Measurements from ENCODE around the gene DUSP23. TPM values are rescaled to one million over a fixed set of nuclear protein-coding genes. Genes with fewer than 3 reads are reported as not detected.

The DUSP23 gene
- polyA plus RNA-seq, 3 donors = 32.4 to 37.4 (median 36.5) TPM

DNA sequence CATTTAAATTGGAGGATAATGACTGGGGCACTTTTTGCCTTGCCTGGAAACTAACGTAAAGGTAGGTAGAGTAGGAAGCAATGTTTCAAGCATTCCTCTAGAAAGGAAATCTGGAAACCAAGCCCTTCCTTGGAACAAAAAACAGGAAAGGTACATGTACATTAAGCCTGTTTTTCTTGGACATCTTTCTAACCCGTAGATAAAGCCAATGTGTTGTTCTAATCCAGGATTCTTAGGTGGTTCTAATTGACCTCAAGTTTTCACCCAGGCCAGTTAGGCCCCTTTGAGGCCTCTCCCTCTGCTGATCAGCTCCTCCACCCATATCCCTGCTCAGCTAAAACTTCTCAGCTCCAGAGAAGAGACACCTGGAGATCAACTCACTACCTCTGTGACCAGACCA is 6.3 kb upstream of the DUSP23 start:
- DNase-seq = no peak

DNA sequence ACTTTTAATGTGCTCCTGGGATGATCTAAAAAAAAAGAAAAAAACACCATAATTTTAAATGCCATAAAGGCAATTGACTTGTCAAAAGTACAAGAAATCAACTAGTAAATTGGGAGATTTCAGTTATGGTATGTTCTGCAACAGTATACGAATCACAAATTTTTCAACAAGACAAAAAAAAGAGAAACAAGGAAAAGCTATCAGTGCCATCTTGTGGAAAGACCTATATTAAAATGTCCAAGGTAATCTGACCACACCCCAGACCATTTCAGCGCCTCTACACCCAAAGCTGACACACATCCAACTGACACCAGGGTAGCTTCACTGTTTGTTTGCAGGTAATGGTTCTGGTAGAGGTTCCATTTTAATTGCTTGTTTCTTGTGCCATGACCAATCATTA is 5.0 kb upstream of the DUSP23 start:
- no peak for DNase-seq

DNA sequence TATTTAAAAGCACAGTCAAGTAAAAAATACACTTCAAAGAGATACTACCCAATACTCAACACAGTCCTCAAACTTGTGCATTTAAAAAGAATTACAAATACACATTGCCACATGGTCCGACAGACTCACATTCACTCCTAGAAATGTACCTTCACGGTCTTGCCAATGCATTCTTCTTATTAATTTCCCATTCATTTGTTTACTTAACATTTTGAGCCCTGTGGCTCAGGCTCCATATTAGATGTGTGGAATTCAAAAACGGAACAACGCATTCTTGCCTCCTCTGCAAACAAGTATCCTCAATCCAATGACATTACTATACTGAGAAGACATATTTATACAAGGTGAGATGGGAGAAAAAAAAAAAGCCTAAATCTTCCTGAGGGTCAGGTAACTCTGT is 2.5 kb upstream of the DUSP23 start:
- DNase-seq = no peak

DNA sequence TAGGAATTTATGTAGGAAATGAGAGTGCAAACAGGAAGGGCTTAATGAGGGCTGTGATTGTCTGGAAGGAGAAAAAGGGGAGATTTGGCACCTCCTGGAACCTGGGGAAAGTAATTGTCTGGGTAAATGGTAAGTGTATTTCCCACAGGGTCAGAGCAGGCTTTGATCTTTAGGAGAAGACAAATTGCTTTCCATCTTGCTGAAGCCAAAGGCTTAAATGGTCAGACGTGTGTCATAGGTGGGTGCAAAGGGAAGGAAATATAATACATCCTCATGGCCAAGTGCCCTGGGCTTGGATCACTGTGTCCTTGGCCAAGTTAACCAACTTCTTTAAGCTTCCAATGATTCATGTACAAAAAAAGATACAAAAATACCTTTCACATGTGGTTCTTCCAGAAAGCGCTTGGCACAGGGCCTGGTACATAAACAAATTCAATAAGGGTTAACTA is 1.3 kb upstream of the DUSP23 start:
- DNase-seq = no peak

DNA sequence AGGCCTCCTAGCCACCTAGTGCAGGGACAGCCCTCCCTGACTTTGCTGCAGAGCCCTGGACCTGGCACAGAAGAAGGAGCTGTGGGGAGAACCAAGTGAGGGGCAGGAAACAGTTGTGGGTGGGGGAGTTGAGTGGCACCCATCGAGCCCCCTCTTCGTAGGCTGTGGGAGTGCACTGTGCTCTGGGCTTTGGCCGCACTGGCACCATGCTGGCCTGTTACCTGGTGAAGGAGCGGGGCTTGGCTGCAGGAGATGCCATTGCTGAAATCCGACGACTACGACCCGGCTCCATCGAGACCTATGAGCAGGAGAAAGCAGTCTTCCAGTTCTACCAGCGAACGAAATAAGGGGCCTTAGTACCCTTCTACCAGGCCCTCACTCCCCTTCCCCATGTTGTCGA is 1.2 kb downstream of the DUSP23 start:
- no peak for DNase-seq

DNA sequence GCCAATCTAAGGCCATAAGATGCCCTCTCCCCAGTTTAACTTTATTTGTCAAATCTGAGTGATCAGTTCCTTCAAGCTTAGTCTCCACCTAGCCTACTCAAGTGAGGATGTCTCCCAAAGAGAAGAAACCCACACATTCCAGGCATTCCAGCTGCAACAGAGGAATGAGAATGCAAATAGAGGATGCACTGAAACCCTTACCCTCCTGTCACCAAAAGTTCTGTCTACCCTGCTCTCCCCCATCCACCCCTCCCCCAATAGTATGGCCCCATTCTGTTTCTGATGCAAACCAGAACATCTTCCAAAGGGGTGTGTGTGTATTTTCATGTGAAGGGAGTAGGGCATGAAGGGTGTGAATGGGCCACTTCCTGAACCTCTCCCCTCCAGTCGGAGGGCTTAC is 3.0 kb downstream of the DUSP23 start:
- no peak for DNase-seq

DNA sequence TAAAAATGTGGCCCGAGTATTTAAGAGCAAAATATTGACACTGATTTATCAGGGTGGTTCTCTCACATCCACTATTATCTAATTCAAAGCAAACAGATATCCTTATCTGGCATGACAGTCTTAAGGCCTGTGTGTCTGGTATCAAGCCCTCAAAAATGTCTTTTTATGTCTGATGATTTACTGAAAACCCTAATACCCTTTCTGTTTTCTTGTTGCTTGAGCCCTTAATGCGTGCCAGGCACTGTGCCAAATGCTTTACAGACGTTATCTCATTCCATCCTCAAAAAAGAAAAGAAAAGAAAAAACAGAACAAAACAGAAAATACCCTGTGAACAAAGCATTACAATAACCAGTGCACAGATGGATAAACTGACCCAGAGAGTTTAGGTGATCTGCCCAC is 5.7 kb downstream of the DUSP23 start:
- no peak for DNase-seq

DNA sequence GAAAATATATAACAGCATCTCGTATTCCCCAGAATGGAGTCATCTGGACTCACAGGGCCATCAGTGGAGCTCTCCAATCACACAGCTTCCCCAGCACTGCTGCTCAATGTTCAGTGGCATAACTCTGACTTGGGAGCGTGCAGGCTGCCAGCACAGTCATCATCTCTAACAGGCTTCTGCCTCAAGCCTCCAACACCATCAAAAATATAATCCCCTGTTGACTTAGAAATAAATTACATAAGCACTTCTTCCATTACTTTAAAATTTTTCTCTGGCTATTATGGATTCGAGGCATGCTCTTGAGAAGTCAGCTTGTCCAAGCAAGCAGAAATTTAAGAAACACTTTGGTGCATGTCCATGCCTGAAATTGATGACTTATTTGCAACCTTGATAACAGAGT is 6.2 kb downstream of the DUSP23 start:
- DNase-seq = no peak

DNA sequence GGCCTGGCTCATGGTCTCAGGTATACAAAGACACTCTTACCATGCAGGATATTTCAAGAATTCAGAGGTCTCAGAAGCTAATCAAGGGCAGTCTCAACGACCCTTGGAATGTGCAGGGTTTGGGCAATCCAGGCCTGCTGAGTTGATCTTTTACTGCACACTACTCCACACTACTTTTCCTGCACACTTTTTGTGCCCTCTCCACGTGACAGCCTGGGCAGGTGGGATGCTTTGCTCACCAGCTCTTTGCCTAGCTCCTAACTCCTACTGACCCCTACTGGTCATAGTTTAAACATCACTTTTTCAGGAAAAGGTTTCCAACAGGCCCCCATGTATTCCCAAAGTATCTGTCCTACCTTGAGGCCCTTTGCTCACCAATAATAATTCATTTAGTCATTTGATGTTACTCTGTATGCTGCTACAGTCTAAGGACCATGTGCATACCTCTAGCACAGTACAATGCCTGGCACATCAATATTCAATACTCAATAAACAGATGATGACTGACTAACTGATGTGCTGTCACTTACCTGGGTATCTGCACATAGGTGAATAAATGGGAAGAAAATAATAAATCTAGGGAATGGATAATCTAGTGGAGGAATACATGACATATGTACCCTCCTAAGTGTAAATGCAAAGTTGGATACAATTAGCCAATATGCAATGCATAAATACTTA is 9.6 kb downstream of the DUSP23 start:
- DNase-seq = peak; percentile 20

DNA sequence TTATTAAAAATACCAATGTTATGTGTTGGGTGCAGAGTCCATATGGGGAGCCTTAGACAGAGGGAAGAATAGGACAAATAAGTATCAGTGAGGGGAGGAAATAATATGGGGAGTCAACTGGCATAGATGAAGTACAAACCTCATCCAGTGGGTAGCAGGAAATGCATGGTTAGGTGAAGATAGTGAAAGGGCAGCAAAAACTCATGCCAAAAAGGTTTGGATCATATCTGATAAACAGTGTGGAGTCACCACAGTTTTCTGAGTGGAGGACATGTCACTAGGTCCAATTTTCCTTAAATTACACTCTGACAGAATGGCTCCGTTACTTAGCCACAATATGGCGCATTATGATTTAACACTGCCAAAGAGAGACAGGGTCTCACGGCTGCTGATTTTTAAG is 10.3 kb downstream of the DUSP23 start:
- no peak for DNase-seq

DNA sequence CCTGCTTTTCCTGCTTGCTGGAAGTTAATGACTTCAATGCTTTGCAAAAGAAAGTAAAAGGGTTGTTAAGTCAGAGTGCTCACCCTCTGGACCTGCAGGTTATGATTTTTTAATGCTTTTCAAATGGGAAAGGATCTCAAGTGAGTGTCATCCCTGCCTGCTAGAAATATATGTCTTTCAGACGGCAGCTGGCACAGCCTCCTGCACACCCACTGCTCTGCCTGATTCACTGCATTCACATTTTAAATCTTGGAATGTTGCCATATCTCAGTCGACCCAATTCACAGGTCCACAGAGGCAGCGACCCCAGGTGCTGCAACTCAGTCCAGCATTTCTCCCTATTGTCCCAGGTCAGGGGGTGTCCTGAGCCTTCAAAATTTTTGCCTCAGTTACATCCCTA is 10.7 kb downstream of the DUSP23 start:
- DNase-seq = no peak

DNA sequence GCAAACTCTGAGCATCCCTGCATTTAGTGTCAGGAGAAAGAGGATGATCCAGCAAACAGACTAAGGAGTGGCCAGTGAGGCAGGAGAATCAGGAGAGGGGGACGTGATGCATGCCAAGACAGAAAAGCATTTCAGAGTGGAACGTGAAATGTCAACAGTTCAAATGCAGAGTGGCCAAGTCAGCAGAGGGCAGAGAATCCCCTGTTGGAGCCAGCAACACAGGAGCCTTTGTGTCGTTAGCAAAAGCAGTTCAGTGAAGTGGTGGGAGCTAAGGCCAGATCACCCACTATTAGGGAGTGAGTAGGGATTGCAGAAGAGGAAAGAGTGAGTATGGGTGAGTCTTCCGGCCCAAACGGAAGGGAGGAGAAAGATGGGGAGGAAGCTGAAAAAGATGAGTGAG is 14.8 kb downstream of the DUSP23 start:
- no peak for DNase-seq

DNA sequence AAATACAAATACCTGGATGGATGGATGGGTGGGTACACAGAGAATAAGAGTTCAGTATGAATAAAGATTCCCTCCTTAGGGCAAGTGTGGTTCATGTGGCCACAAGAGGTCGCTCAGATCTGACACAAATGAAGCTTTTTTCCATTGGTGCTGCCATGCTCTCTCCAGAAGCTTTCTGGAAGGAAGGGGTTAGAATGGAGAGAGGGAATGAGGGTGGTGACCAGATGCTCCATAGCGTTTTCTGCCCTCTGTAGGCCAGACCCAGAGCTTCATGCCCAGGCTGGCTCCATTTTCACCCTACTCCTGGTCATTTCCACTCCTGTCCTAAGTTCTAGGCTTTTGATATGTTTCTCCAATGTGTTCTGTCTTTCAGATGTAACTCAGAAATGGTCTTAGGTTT is 18.1 kb downstream of the DUSP23 start:
- peak; percentile 73 for DNase-seq

DNA sequence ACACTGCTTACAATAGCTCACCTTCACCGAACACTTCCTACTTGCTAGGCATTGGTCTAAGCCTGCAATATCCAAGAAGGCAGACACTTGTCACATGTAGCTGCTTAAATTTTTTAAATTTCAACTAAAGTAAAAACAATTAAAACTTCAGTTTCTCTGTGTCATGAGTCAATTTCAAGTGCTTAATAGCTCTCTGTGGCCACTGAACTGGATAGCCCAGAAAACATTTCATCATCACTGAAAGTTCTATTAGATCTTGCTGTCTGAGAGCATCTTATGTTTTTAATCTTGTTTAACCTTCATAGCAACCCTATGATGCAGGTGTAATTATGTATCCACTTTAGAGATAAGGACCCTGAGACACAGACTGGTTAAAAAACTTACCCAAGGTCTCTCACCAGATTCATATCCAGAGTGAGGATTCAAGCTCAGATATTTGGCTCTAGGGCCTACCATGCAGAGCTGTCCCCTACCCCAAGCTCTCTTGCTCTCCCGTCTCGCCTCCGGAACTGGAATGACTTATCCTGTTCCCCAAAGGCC is 18.8 kb downstream of the DUSP23 start:
- DNase-seq = no peak

DNA sequence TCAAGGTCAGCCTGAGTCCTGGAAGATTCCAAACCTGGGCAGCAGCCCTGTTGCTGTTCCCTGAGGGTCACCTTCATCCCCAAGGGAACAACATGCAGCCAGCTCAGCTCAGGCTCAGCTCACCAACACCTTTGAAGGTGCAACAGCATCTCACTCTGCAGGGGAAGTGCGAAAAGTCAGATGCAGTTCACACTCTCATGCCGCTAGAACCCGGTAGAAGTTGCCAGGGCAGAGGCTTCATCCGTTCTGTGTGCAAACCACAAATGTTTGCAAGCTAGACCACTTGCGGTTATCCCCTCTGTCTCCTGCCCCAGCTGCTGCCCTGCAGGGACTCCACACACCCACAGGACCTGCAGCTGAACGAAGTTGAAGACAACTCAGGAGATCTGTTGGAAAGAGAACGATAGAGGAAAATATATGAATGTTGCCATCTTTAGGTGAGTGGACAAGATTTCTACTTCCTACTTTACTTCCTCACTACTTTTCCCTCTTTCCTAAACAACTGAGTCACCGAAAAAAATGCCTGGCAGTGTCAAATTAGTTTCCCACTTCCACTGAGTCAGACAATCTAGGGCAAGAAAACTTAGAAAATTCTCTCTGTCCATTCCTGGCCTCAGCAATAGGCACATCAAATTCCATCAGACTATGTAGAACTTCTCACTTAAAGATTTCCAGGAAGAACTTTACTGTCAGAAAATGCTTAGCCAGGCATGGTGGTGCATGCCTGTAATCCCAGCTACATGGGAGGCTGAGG is 19.6 kb downstream of the DUSP23 start:
- no peak for DNase-seq

DNA sequence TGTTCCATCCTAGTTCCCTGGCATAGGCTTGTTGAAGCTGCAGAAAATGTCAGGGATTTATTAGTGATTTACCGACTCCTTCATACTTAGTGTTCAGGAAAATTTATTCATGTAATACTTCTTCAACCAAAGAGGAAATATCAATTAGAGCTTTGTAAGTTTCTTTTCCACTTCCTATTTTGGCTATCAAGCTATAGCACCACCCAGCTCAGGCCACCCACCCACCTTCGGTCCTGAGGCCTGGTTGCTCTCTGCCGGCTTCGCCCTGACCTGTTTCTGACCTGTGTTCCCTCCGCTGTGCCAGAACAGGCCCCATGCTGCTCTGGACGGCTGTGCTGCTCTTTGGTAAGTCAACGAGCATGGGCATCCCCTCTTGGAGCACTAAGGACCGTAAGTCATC is 21.3 kb downstream of the DUSP23 start, which contains the start of gene FCRL6:
Gene FCRL6 (plus strand): TSS at position 250 of the 400 bp plus-strand sequence. CDS start 65 bp downstream, at position 315.
- DNase-seq = no peak

DNA sequence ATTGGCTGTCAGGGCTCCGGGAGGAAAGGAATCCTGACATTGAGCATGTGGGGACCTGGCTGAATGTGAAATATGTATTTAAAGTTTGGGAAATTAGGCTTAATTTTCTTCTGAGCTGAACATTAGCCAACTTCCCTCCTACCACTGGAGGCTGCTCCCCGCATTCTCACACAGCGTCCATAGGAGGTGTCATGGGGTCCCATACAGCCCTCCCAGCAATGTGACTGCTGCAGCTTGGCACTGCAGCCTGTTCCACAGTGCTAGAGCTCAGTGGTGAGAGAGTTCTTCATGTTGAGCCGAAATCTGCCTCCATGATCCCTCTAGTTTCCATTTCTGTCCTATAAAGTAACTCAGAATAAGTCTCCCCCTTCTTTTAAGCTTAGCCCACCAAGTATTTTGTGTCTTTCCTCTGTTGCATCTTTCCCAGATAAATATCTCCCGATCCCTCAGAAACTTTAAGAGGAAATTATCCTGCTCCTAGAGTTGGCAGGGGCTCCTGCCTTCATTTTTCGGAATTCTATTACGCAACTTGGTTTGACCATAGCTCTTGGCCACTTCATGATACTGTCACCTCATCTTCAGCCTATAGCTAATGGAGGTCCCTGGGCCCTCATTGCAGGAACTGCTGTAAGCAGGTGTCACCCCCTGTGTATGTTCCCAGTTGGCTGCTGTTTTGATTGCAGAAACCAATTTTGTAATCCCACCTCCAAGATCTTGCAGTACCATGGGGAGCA is 23.4 kb downstream of the DUSP23 start:
- DNase-seq = no peak

DNA sequence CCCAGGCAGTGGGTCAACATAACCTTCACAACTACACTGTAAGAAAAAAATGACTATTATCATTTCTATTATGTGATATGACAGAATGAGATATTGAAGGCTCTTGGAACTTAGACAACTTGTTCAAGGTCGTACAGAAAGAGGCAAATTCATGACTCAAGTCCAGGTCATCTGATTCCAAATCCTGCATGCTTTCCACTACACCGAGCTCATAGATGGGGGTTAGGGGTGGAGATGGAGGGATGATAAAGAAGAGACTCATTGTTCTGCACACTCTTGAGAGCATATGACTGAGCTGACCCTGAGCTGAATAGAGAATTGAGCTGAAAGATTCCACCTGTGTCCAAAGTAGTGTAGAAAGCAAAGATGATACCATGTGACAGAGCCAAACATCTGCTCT is 24.2 kb downstream of the DUSP23 start:
- no peak for DNase-seq

DNA sequence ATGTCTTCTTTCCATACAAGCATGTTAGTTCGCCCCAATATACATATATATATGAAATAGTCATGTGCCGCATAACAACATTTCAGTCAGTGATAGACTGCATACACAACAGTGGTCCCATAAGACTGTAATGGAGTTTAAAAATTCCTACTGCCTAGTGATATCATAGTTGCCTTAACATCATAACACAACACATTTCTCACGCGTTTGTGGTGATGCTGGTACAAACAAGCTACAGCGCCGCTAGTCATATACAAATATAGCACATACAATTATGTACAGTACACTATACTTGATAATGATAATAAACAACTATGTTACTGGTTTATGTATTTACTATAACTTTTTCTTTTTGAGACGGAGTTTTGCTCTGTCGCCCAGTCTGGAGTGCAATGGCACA is 35.2 kb downstream of the DUSP23 start:
- DNase-seq = no peak

DNA sequence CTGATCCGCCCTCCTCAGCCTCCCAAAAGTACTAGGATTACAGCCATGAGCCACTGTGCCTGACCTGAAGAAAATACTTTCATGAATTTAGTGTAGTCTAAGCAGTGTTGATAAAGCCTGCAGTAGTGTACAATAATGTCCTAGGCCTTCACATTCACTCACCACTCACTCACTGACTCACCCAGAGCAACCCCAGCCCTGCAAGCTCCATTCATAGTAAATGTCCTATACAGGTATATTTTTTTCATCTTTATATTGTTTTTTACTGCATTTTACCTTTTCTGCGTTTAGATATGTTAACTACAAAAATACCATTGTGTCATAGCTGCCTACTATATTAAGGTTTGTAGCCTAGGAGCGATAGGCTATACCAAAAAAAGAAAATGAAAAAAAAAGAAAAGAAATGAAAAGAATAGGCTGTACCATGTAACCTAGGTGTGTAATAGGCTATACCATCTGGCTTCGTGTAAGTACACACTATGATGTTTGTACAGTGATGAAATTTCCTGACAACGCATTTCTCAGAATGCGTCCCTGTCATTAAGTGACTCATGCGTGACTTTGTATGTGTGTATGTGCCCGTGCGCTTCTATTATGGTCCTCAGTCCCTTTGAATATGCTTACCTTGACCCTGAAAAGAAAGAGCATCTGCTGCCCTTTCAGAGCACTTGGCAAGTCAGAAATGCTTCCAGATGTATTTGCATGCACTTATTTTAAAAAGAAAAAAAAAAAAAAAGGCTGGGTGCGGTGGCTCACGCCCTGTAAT is 36.7 kb downstream of the DUSP23 start:
- DNase-seq = no peak

DNA sequence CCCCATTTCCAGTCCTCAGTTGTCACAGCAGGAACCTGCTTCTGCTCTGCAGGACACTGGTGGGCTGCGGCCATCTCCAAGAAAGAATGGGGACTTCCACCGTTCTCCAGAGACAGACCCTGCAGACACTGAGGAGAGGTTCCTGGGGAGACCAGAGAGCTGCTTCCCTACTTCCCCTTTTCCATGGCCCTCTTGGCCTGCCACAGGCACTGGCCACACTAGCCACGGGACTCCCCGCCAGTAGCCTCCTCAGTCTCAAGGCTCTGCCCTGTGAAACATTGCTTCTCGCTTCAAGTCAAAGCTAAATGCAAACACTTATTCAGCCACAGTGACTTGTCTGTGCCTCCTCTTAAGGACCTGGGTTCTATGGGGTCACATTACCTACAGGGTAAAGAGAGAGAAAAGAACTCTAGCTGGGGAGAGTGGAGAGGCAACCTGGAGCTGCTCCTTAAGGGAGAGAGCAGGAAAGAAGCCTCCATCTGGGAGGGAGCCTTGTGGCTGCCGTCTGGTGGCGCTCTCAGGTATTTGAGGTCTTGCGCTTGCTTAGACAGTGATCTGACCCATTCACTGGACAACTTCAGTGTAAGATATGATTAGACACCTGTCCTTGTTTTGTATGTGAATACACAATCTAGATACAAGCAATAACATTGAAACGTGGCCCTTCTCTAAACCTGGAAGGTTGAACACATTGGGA is 40.6 kb downstream of the DUSP23 start:
- DNase-seq = no peak

All from renal pelvis (tissue), 4 donors.